Measurements from ENCODE around the gene DAGLB. TPM values are rescaled to one million over a fixed set of nuclear protein-coding genes. Genes with fewer than 3 reads are reported as not detected.

Gene DAGLB
- total RNA-seq, 1 donor from 2014 or later = 17.3 TPM

DNA sequence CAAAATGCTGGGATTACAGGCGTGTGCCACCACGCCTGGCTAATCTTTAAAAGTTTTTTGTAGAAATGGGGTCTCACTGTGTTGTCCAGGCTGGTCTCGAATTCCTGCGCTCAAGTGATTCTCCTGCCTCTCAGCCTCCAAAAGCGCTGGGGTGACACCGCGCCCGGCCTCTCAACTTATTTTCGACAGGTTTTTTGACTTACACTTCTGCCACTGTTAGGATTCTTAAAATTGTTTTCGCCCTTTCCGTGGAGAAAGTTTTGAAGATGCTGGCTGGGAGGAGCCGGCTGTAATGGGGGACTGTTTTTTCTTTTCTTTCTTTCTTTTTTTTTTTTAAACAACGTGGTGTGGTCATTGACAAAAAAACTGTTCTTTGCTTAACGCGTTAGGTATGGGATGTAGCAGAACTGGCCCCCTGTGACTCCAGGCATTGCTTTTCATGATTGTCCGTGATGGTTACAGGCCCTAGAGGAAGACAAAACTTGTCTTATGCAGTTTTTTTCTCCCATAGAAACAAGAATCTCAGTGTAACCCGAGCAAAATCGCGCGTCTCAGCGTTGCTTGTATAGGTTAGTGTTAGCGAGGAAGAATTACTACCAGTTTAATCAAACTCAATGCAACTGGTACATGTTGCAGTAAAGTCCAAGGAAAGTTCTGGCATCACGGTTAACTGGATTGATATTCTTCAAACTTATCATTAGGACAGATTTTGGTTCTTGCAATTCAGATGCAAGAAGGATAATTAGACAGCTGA is 72.2 kb downstream of the DAGLB start:
- DNase-seq (ENCODE audit: low read depth in 2 of 2) = peak in 1 of 2 donors; percentile 31

DNA sequence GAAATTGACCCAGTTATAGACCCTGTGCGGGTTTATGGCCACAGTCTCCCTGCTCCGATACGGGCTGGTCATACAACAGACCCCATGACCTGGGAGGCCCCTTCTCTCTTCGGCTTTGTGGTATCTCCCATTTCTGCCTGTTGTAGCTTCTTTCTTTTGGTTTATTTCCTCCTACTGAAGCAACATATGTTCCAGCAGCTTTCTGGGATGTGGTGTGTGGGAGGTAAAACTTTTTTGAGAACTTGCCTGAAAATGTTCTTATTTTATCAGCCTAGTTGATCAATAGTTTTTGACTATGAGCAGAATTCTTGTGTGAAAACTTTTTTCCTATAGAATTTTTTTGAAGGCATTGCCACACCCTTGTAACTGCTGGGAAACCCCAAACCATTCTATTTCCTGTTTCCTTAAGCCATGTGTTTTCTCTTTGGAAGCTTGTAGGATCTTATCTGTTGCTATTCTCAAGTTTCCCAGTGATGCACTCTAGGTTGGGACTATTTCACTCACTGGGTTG is 80.0 kb downstream of the DAGLB start:
- DNase-seq (ENCODE audit: low read depth in 2 of 2) = peak in 1 of 2 donors; percentile 56

DNA sequence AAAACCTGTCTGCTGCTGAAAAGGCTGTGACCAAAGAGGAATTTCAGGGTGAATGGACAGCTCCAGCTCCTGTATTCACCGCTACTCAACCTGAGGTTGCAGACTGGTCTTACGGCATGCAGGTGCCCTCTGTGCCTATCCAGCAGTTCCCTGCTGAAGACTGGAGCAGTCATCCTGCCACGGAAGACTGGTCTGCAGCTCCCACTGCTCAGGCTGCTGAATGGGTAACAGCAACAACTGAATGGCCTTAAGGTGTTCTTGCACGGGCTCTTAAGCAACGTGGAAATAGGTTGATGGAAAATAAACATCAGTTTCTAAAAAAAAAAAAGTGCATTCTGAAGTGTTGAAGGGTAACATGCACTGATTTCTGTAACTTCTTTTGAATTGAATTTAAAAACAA is 82.3 kb downstream of the DAGLB start:
- no peak for DNase-seq (ENCODE audit: low read depth in 2 of 2)

DNA sequence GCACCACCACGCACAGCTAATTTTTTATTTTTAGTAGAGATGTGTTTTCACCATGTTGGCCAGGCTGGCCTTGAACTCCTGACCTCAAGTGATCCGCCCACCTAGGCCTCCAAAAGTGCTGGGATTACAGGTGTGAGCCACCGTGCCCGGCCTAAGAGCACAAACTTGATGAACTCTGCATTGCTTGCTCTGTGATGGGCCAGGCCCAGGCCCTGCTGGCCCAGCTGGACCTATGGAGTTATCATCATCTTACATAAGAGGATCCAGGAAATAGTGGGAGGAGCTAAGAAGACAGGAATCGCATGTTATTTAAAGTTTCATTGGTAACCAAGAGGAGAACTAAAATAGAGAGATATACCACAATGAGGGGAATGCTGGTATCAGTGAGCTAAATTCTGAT is 86.9 kb downstream of the DAGLB start:
- DNase-seq (ENCODE audit: low read depth in 2 of 2) = no peak

DNA sequence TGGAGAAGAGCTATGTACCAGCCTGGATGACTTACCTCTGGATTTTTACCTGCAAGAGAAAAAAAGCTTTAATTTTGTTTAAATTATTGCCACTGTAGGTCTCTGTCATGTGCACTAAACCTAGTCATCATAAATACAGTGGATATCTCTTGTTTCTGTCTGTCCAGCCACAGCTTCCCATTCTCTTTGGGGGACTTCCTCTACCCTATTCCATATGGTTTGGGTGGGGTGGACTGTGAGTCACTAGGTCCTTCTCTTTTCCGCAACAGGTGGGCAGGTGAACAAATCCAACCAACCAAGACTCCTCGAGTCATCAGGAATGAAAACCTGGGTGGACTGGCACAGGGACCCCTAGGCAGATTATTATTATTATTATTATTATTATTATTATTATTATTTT is 88.0 kb downstream of the DAGLB start:
- no peak for DNase-seq (ENCODE audit: low read depth in 2 of 2)

Other genes starting within 250 kb of the DAGLB start
- 11.6 and 17.3 TPM in 2 replicates for gene CYTH3, start 175.3 kb downstream of the DAGLB start, total RNA-seq
- 10.4 and 12.1 TPM in 2 replicates for gene FAM220A, start 99.0 kb downstream of the DAGLB start, total RNA-seq
- 41.6 and 82.6 TPM in 2 replicates for gene RAC1, start 73.4 kb downstream of the DAGLB start, total RNA-seq
- gene KDELR2, start 36.2 kb upstream of the DAGLB start, total RNA-seq = 99.4 and 122 TPM in 2 replicates
- gene GRID2IP, start 103.5 kb upstream of the DAGLB start, total RNA-seq = 0.13 TPM in 1 of 2 replicates, not detected in the other
- 24.0 and 40.2 TPM in 2 replicates for gene ZDHHC4, start 129.5 kb upstream of the DAGLB start, total RNA-seq
- 8.7 and 13.9 TPM in 2 replicates for gene INTS15, start 142.1 kb upstream of the DAGLB start, total RNA-seq
- gene ZNF853, start 167.7 kb upstream of the DAGLB start, total RNA-seq = 0.90 and 4.6 TPM in 2 replicates
- 8.1 and 16.7 TPM in 2 replicates for gene ZNF316, start 189.4 kb upstream of the DAGLB start, total RNA-seq

All from dermis microvascular lymphatic vessel endothelial cell (primary cell).